GM13976 (cell line): Measurements from ENCODE around the gene GRM4.

Source experiments
- DNase-seq: peaks from one replicate; pipeline ENCODE4 v3.0.0; 2012; ENCODE audit warnings: low spot score
- in situ Hi-C: fragments of 300-500 bp; cut with MboI; formaldehyde crosslinking; loops from one replicate; pipeline ENCODE4 v1.12.0; 2022; ENCODE audit warnings: low sequenced_read_pairs, mixed read lengths, inconsistent platforms; ENCODE audit not compliant: unreplicated experiment
- TF ChIP-seq, protein P1 (sequence below): IDR thresholded peaks from 2 replicates; pipeline ENCODE4 v1.5.1; 2012; ENCODE audit warnings: borderline replicate concordance, mild to moderate bottlenecking; ENCODE audit not compliant: insufficient read depth; ENCODE audit errors: extremely low read depth, missing control alignments, control extremely low read depth

GRM4 gene

GRCh38 chr6:34157851-34158250 lies 12.0 kb upstream of the GRM4 start:
- TF ChIP-seq, protein P1, sequence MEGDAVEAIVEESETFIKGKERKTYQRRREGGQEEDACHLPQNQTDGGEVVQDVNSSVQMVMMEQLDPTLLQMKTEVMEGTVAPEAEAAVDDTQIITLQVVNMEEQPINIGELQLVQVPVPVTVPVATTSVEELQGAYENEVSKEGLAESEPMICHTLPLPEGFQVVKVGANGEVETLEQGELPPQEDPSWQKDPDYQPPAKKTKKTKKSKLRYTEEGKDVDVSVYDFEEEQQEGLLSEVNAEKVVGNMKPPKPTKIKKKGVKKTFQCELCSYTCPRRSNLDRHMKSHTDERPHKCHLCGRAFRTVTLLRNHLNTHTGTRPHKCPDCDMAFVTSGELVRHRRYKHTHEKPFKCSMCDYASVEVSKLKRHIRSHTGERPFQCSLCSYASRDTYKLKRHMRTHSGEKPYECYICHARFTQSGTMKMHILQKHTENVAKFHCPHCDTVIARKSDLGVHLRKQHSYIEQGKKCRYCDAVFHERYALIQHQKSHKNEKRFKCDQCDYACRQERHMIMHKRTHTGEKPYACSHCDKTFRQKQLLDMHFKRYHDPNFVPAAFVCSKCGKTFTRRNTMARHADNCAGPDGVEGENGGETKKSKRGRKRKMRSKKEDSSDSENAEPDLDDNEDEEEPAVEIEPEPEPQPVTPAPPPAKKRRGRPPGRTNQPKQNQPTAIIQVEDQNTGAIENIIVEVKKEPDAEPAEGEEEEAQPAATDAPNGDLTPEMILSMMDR = no peak
- no peak for DNase-seq
- in situ Hi-C loops = loop anchor here (10.0 kb wide), 1 partner anchor 103 kb away; no protein-coding TSS in a partner anchor

GRCh38 chr6:34157236-34157830 lies 11.4 kb upstream of the GRM4 start:
- DNase-seq = no peak
- TF ChIP-seq, protein P1 = no peak
- in situ Hi-C loops = loop anchor here (10.0 kb wide), 1 partner anchor 103 kb away; no protein-coding TSS in a partner anchor

DNA sequence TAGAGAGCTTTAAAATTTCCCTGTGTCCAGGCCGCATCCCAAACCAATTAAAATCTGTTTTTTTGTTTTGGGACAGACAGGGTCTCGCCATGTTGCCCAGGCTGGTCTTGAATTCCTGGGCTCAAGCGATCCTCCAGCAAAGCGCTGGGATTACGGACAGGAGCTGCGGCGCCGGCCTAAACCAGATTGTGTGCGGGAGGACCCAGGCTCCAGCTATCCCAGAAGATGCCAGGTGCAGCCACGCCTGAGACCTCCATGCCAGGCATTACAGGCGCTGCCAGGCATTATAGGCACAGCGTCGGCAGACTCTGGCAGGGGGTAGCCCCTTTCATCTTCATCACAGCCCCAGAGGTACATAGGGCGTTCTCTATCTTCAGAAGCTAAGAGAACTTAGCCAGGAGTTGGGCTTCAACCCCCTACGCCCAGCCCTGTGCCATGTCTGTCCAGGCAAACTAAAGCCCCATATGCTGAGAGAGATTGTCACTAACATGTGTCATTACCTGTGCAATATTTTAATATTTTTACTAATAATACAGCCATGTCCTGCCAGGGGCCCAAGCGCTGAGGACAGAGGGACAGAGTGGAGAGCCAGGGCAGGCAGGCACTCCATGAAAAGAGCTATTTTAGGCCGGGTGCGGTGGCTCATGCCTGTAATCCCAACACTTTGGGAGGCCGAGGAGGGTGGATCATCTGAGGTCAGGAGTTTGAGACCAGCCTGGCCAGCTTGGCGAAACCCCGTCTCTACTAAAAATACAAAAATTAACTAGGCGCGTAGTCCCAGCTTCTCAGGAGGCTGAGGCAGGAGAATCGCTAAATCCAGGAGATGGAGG lies 9.8 kb upstream of the GRM4 start:
- no peak for DNase-seq
- TF ChIP-seq, protein P1 = no peak
- in situ Hi-C loops = loop anchor here (10.0 kb wide), 1 partner anchor 101 kb away; no protein-coding TSS in a partner anchor

DNA sequence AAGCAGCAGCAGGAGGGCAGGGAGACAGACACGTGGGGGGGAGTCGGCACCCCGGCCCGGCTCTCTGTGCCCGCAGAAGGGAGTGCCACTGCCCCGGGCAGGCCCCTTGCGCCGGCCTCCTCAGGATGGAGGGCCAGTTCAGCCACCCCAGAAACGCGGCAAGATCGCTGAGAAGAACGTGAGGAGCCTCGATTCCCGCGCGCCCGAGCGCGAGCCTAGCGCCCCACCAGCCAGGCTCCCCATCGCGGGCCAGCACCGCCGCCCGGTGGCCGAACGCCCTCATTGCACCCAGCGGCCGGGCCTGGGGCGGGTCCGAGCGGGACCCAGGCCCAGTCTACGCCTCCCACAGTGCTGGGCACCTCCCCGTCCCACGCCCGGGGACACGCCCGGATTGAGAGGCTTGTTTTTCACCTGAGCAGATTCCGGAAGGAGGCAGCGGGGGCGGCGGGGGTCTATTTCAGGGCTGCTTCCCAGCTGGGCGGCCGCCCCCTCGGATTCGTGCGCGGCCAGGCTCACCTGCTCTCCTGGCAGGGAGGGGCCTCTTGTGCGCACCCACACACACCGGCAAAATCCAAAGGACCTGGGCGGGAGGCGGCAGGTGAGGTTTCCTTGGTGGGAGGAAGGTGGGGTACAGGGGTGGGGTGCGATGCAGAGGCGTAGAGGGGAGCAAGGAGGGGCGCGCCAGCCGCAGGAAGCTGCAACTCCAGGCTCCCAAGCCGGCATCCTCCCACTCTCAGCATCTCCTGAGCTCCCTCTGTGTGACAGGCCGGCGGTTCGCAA lies 9.0 kb upstream of the GRM4 start:
- TF ChIP-seq, protein P1 = peak; percentile 98
- peak; percentile 92 for DNase-seq
- in situ Hi-C loops = loop anchor here (10.0 kb wide), 1 partner anchor 100 kb away; no protein-coding TSS in a partner anchor

GRCh38 chr6:34152806-34153520 lies 7.1 kb upstream of the GRM4 start:
- TF ChIP-seq, protein P1 = no peak
- in situ Hi-C loops = loop anchor here (10.0 kb wide), 1 partner anchor 98 kb away; no protein-coding TSS in a partner anchor
- no peak for DNase-seq
